Thymus (tissue), 11 donors: ENCODE results near the gene ACAD8. TPM values are rescaled to one million over a fixed set of nuclear protein-coding genes. Genes with fewer than 3 reads are reported as not detected.
"Not testable (repeated sequence)": the region's sequence is repeated elsewhere in the genome, so short reads cannot be mapped to it uniquely, and the experiment has no call there.

Experiments
- DNase-seq, 9 donors: peaks; one replicate each; pipeline ENCODE4 v3.0.0-alpha.2; 2013; ENCODE audit warnings: low spot score in 9 of 9, low read depth in 6 of 9, missing footprints in 1 of 9
- H3K27ac ChIP-seq, 2 donors: one replicate each; pipeline ENCODE4 v1.5.1; 2013; ENCODE audit warnings: control low read depth in 1 of 2, low read depth in 1 of 2, low read length in 1 of 2, mild to moderate bottlenecking in 1 of 2, moderate library complexity in 1 of 2
- H3K27me3 ChIP-seq, 2 donors: one replicate each; pipeline ENCODE4 v1.5.1; 2013; ENCODE audit warnings: low read length in 1 of 2; ENCODE audit not compliant: control insufficient read depth in 2 of 2, insufficient read depth in 1 of 2
- H3K36me3 ChIP-seq, 2 donors: one replicate each; pipeline ENCODE4 v1.5.1; 2013; ENCODE audit warnings: low read length in 1 of 2, mild to moderate bottlenecking in 1 of 2, moderate library complexity in 1 of 2; ENCODE audit not compliant: control insufficient read depth in 2 of 2, insufficient read depth in 2 of 2
- H3K4me1 ChIP-seq, 2 donors: one replicate each; pipeline ENCODE4 v1.5.1; 2013; ENCODE audit warnings: low read length in 2 of 2; ENCODE audit not compliant: control insufficient read depth in 2 of 2, insufficient read depth in 2 of 2
- H3K4me3 ChIP-seq, 2 donors: one replicate each; pipeline ENCODE4 v1.5.1; 2013; ENCODE audit warnings: low read length in 2 of 2, control low read depth in 1 of 2, mild to moderate bottlenecking in 1 of 2
- H3K9me3 ChIP-seq, 2 donors: one replicate each; pipeline ENCODE4 v1.5.1; 2013; ENCODE audit warnings: low read length in 1 of 2, mild to moderate bottlenecking in 1 of 2; ENCODE audit not compliant: control insufficient read depth in 2 of 2, insufficient read depth in 1 of 2
- WGBS: extraction: QIAGEN DNeasy Blood & Tissue Kit; methylation state at CpG from one replicate; pipeline ENCODE4 v1.1.7; 2013; 5-methylcytosine and 5-hydroxymethylcytosine counted together
- polyA plus RNA-seq: library from polyadenylated mRNA; stranded (reverse); fragments of 200-250 nt; gene quantifications from one replicate; pipeline ENCODE4 v1.2.3, GENCODE V29; 2013
- total RNA-seq: library from RNA; stranded (reverse); fragments of 120-200 nt; gene quantifications from one replicate; pipeline ENCODE4 v1.2.4, GENCODE V29; 2013
- donor health status: healthy.

The ACAD8 gene
- total and polyA plus RNA-seq, 2 donors: 17.5 to 37.9 TPM

- Histone ChIP-seq H3K9me3 (peaks cover 4 to 11% of the 10 kb centered on the region in 2 donors), H3K4me3 (no peak overlapping the region), H3K4me1 (peaks cover 3 to 21% of the 10 kb centered on the region in 2 donors), H3K27ac (no peak overlapping the region), H3K27me3 (peaks cover 32 to 76% of the 10 kb centered on the region in 2 donors), H3K36me3 (no peaks in the 10 kb centered on the region)
- no peak for DNase-seq
- 98% methylated on average over 4 of the region's 4 CpGs for WGBS
These were observed 25.0 kb downstream of the ACAD8 start for GRCh38 chr11:134278356-134278755.

DNA sequence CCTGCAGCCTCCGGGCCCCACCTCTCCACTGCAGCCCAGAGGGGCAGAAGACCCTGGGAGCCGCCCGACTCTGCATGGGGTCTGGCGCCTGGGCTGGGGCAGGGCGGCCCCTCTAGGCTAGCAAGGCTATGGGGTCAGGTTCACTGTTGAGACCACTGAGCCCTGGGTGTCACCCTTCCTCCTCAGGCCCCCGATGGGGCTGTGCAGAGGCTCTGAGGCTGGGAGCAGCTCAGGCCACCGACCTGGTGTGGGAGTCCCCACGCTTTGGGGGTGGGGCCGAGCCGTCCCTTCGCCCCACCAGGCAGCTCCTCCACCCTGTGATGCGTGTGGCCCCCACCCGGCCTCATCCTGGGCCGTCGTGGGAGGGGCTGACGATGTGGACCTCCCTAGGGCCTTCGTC is 28.3 kb downstream of the ACAD8 start:
- not testable (repeated sequence) for H3K4me3 ChIP-seq, DNase-seq, H3K27ac ChIP-seq, H3K4me1 ChIP-seq, H3K36me3 ChIP-seq
- H3K9me3 ChIP-seq: peaks cover 2 to 11% of the 10 kb centered on the region in 2 donors
- 85% methylated on average over 12 of the region's 17 CpGs for WGBS
- H3K27me3 ChIP-seq: peaks cover 23 to 51% of the 10 kb centered on the region in 2 donors

DNA sequence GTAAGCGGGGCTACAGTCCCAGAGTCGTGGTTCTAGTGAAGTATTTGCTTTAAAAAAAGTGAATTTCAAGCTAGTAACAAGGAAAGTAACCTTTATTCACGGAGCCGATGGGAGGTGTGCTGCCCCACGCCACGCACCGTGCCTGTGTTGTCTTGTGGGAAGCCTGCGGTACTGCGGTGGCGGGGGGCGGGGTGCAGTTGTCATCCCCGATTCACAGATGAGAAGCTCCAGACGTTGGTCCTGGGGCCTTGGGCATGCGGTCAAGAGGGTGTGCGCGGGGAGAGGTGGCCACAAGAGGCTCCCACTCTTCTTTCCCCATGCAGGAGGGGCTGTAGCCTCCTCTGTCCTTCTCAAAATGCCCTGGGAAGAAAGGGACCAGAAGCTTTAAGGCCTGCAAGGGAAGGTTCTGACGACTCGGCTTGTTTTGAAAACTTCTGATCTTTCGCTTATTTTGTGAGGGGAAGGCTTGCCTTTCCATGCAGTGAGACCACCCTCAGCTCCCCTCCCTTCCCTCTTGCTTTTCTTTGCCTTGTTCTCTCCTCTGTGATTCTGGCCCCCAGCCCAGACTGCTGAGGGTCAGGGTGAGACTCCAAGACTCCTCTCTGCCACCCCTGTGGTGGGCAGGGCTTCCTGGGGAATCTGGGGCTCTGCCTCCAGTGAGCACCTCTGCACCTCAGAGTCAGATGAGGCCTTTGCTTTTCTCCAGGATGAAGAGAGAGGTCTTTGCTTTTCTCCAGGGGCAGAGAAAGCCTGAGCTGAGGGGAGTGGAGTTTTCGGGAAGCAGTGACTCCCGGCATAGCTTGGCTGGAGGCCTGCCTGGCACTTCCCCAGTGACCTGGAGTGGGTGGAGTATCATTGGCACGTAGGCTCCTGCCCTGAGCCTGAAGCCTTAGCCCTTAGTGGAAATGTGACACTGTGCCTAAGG is 29.0 kb downstream of the ACAD8 start:
- no peak overlapping the region for H3K4me3 ChIP-seq
- peaks cover 2 to 11% of the 10 kb centered on the region in 2 donors for H3K9me3 ChIP-seq
- no peak for DNase-seq
- 90% methylated on average over 22 of the region's 22 CpGs for WGBS
- H3K27me3 ChIP-seq: peaks cover 17 to 44% of the 10 kb centered on the region in 2 donors
- no peaks in the 10 kb centered on the region for H3K36me3 ChIP-seq
- no peak overlapping the region for H3K27ac ChIP-seq
- no peaks in the 10 kb centered on the region for H3K4me1 ChIP-seq

- no peaks in the 10 kb centered on the region for H3K36me3 ChIP-seq
- no peak overlapping the region for H3K27ac ChIP-seq
- no peak for DNase-seq
- peaks cover 6 to 31% of the 10 kb centered on the region in 2 donors for H3K27me3 ChIP-seq
- H3K4me1 ChIP-seq: no peaks in the 10 kb centered on the region
- 91% methylated on average over 16 of the region's 16 CpGs for WGBS
- no peak overlapping the region for H3K4me3 ChIP-seq
- no peaks in the 10 kb centered on the region for H3K9me3 ChIP-seq
These were observed 30.3 kb downstream of the ACAD8 start for GRCh38 chr11:134283461-134284230.

DNA sequence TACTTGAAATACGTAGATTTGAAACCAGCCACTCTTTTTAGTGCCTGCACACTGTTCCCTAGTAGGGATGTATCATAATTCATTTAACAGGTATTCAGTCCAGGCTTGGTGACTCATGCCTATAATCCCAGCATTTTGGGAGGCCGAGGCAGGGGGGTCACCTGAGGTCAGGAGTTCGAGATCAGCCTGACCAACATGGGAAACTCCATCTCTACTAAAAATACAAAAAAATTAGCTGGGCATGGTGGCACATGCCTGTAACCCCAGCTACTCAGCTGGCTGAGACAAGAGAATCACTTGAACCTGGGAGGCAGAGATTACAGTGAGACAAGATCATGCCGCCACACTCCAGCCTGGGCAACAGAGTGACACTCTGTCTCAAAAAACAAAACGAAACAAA is 31.0 kb downstream of the ACAD8 start:
- not testable (repeated sequence) for H3K4me3 ChIP-seq, H3K36me3 ChIP-seq, H3K9me3 ChIP-seq, DNase-seq, H3K27ac ChIP-seq, H3K4me1 ChIP-seq
- peaks cover 6 to 24% of the 10 kb centered on the region in 2 donors for H3K27me3 ChIP-seq
- WGBS: 95% methylated on average over 5 of the region's 5 CpGs

DNA sequence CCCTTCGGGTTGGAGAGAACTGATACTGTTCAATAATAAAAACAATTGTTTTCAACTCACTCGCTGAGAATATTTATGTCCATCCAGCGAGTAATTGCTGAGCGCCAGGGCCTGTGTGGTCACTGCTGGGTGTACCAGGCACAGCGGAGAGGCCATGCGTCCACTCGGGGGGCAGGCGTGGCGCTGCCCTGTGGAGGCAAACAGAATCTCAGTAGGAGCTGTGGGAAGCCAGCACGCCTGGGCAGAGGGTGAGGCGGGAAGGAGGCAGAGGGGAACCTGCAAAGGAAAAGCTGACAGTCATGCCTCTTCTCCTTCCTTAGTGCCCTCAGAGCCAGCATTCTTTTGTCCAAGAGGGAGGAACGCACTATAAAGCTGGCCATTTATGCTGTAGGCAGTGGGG is 34.2 kb downstream of the ACAD8 start:
- no peak for DNase-seq
- H3K9me3 ChIP-seq: no peaks in the 10 kb centered on the region
- WGBS: 95% methylated on average over 12 of the region's 12 CpGs

DNA sequence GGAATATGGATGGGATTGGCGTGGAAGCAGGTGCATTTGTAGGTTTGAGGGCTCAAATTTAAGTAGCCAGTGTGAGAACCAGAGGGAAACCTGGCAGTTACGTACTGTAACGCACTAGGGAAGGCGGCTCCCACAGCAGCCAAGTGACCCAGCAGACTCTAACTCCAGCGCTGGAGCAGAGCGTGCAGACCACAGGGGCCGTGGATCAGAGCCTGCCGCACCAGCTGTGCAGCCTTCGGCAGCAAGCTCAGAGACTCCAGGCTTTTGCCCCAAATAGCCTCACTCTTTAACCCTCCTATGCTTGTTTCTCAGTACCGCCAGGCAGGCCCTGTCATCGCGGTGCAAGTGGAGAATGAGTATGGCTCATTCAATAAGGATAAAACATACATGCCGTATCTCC is 35.1 kb downstream of the ACAD8 start:
- Histone ChIP-seq H3K9me3 (no peaks in the 10 kb centered on the region), H3K27ac (no peak overlapping the region), H3K4me1 (no peaks in the 10 kb centered on the region), H3K36me3 (no peaks in the 10 kb centered on the region), H3K27me3 (peaks cover 0 to 4% of the 10 kb centered on the region in 2 donors), H3K4me3 (no peak overlapping the region)
- whole genome bisulfite sequencing: 98% methylated on average over 13 of the region's 13 CpGs
- no peak for DNase-seq

More for the DNA sequence above, 34.2 kb downstream of the ACAD8 start:
- H3K27me3 ChIP-seq: peaks cover 0 to 9% of the 10 kb centered on the region in 2 donors
- H3K36me3 ChIP-seq: no peaks in the 10 kb centered on the region
- no peak overlapping the region for H3K4me3 ChIP-seq
- no peak overlapping the region for H3K27ac ChIP-seq
- H3K4me1 ChIP-seq: no peaks in the 10 kb centered on the region

DNA sequence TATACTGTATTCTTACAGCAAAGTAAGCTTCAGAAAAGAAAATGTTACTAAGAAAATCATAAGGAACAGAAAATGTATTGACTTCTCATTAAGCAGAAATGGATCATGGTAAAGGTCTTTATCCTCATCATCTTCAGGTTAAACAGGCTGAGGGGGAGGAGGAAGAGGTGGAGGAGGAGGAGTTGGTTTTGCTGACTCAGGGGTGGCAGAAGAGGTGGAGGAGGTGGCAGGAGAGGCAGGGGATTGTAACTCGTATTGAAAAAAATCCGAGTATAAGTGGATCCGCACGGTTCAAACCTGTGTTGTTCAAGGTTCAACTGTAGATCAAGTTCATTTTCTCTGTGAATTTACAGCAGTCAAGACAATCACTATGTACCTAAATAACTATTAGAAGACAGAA is 35.8 kb downstream of the ACAD8 start:
- no peak overlapping the region for H3K27ac ChIP-seq
- WGBS: 90% methylated on average over 4 of the region's 4 CpGs
- H3K36me3 ChIP-seq: no peaks in the 10 kb centered on the region
- no peaks in the 10 kb centered on the region for H3K9me3 ChIP-seq
- DNase-seq: no peak
- peaks cover 0 to 3% of the 10 kb centered on the region in 2 donors for H3K27me3 ChIP-seq
- H3K4me3 ChIP-seq: no peak overlapping the region
- H3K4me1 ChIP-seq: no peaks in the 10 kb centered on the region

- Histone ChIP-seq H3K9me3 (no peaks in the 10 kb centered on the region), H3K27ac (no peak overlapping the region), H3K4me3 (no peak overlapping the region), H3K36me3 (no peaks in the 10 kb centered on the region), H3K4me1 (no peaks in the 10 kb centered on the region), H3K27me3 (peaks cover 0 to 3% of the 10 kb centered on the region in 2 donors)
- WGBS: 68% methylated on average over 12 of the region's 12 CpGs
- DNase-seq: no peak
These were observed 36.4 kb downstream of the ACAD8 start for GRCh38 chr11:134289789-134290188.
